Mesenchymal stem cell (in vitro differentiated cells and primary cell): Measurements from ENCODE around the gene TRIM52.

ENCODE experiments used
- DNase-seq: peaks from one replicate; pipeline ENCODE4 v3.0.0-alpha.2; 2013
- H2AFZ ChIP-seq: one replicate; pipeline ENCODE4 v1.6.1; 2013; ENCODE audit warnings: low read depth, mild to moderate bottlenecking, control low read depth, inconsistent platforms, low read length, moderate library complexity
- H2AK5ac ChIP-seq: 2 replicates; pipeline ENCODE4 v1.6.1; 2013; ENCODE audit warnings: low read length, moderate library complexity, mild to moderate bottlenecking, inconsistent platforms; ENCODE audit not compliant: severe bottlenecking
- H2BK120ac ChIP-seq: one replicate; pipeline ENCODE4 v1.6.1; 2013; ENCODE audit warnings: low read depth, mild to moderate bottlenecking, inconsistent platforms, low read length, moderate library complexity
- H2BK12ac ChIP-seq, 2 experiments: one replicate each; pipeline ENCODE4 v1.6.1; 2013; ENCODE audit warnings: inconsistent platforms in 2 of 2, low read length in 2 of 2, mild to moderate bottlenecking in 2 of 2, moderate library complexity in 2 of 2, control low read depth in 1 of 2
- H2BK15ac ChIP-seq: one replicate; pipeline ENCODE4 v1.6.1; 2013; ENCODE audit warnings: mild to moderate bottlenecking, low read depth, inconsistent platforms; ENCODE audit not compliant: poor library complexity, severe bottlenecking
- H2BK5ac ChIP-seq: 2 replicates; pipeline ENCODE4 v1.6.1; 2013; ENCODE audit warnings: low read depth, mild to moderate bottlenecking, low read length, control low read depth, inconsistent platforms; ENCODE audit not compliant: poor library complexity, severe bottlenecking
- H3K14ac ChIP-seq, 2 experiments: one replicate each; pipeline ENCODE4 v1.6.1; 2013; ENCODE audit warnings: inconsistent platforms in 2 of 2, low read length in 2 of 2, control low read depth in 1 of 2, mild to moderate bottlenecking in 1 of 2, moderate library complexity in 1 of 2
- H3K18ac ChIP-seq, 2 experiments: one replicate each; pipeline ENCODE4 v1.6.1; 2013; ENCODE audit warnings: inconsistent platforms in 2 of 2, low read length in 2 of 2, control low read depth in 1 of 2, low read depth in 1 of 2, mild to moderate bottlenecking in 1 of 2
- H3K23ac ChIP-seq, 2 experiments: one replicate each; pipeline ENCODE4 v1.6.1; 2013; ENCODE audit warnings: inconsistent platforms in 2 of 2, low read length in 2 of 2, mild to moderate bottlenecking in 2 of 2, moderate library complexity in 2 of 2, control low read depth in 1 of 2
- H3K27ac ChIP-seq: 2 replicates; pipeline ENCODE4 v1.5.1; 2013; ENCODE audit warnings: mild to moderate bottlenecking, moderate library complexity, low read length, control low read depth, inconsistent platforms; ENCODE audit not compliant: poor library complexity, severe bottlenecking
- H3K27me3 ChIP-seq, 2 experiments: 2 replicates each; pipeline versions ENCODE4 v1.6.1 to v1.7.0; 2013; ENCODE audit warnings: low read length in 2 of 2, mild to moderate bottlenecking in 2 of 2, moderate library complexity in 2 of 2, control low read depth in 1 of 2, inconsistent platforms in 1 of 2; ENCODE audit not compliant: control insufficient read depth in 1 of 2, insufficient read depth in 1 of 2
- H3K36me3 ChIP-seq, 2 experiments: 2 replicates each; pipeline versions ENCODE4 v1.6.1 to v1.7.0; 2013; ENCODE audit warnings: low read length in 2 of 2, control low read depth in 1 of 2, inconsistent platforms in 1 of 2, low read depth in 1 of 2, mild to moderate bottlenecking in 1 of 2; ENCODE audit not compliant: insufficient read depth in 2 of 2, control insufficient read depth in 1 of 2
- H3K4ac ChIP-seq, 2 experiments: one replicate each; pipeline ENCODE4 v1.6.1; 2013; ENCODE audit warnings: inconsistent platforms in 2 of 2, low read length in 2 of 2, mild to moderate bottlenecking in 2 of 2, moderate library complexity in 2 of 2, control low read depth in 1 of 2, low read depth in 1 of 2
- H3K4me1 ChIP-seq: 2 replicates; pipeline ENCODE4 v1.6.1; 2013; ENCODE audit warnings: low read depth, low read length, control low read depth; ENCODE audit not compliant: control insufficient read depth, insufficient read depth
- H3K4me2 ChIP-seq: 2 replicates; pipeline ENCODE4 v1.6.1; 2013; ENCODE audit warnings: low read length, mild to moderate bottlenecking, inconsistent platforms; ENCODE audit not compliant: poor library complexity, severe bottlenecking
- H3K4me3 ChIP-seq, 2 experiments: 2 replicates each; pipeline versions ENCODE4 v1.5.1 to v1.7.0; 2013; ENCODE audit warnings: low read length in 2 of 2, mild to moderate bottlenecking in 2 of 2, control low read depth in 1 of 2, low read depth in 1 of 2; ENCODE audit not compliant: insufficient read depth in 1 of 2
- H3K79me1 ChIP-seq: replicated peaks from 2 replicates; pipeline ENCODE4 v1.6.1; 2013; ENCODE audit warnings: mild to moderate bottlenecking, control low read depth, low read length, inconsistent platforms; ENCODE audit not compliant: poor library complexity, severe bottlenecking
- H3K9ac ChIP-seq: 2 replicates; pipeline ENCODE4 v1.7.0; 2013; ENCODE audit warnings: mild to moderate bottlenecking, low read length, moderate library complexity
- H3K9me3 ChIP-seq: 2 replicates; pipeline ENCODE4 v1.7.0; 2013; ENCODE audit warnings: mild to moderate bottlenecking, low read length; ENCODE audit not compliant: control insufficient read depth
- H4K8ac ChIP-seq: one replicate; pipeline ENCODE4 v1.6.1; 2013; ENCODE audit warnings: inconsistent platforms, mild to moderate bottlenecking, low read length, moderate library complexity
- H4K91ac ChIP-seq: one replicate; pipeline ENCODE4 v1.6.1; 2013; ENCODE audit warnings: mild to moderate bottlenecking, low read length, inconsistent platforms
- WGBS: methylation state at CpG from one replicate; pipeline ENCODE4 v1.1.7; 2013; ENCODE audit warnings: mixed read lengths; 5-methylcytosine and 5-hydroxymethylcytosine counted together

Gene TRIM52

GRCh38 chr5:181237729-181238385 lies 23.1 kb downstream of the TRIM52 start:
- H3K36me3 ChIP-seq: peaks cover 87 to 96% of the 10 kb centered on the region in 2 experiments
- no peak overlapping the region for H2BK15ac ChIP-seq
- H2AFZ ChIP-seq: no peak overlapping the region
- H3K27ac ChIP-seq: no peak overlapping the region
- no peak overlapping the region for H2BK5ac ChIP-seq
- no peak overlapping the region for H2BK12ac ChIP-seq
- peak overlapping the region; percentile 53 for H3K9ac ChIP-seq
- H3K9me3 ChIP-seq: no peaks in the 10 kb centered on the region
- H2BK120ac ChIP-seq: no peak overlapping the region
- peaks cover 18% of the 10 kb centered on the region for H3K4me1 ChIP-seq
- DNase-seq: no peak
- H4K8ac ChIP-seq: no peak overlapping the region
- H3K4ac ChIP-seq: no peak overlapping the region
- H3K4me2 ChIP-seq: no peak overlapping the region
- no peak overlapping the region for H3K18ac ChIP-seq
- H3K23ac ChIP-seq: no peak overlapping the region
- no peak overlapping the region for H3K4me3 ChIP-seq
- H3K14ac ChIP-seq: no peak overlapping the region
- no peak overlapping the region for H4K91ac ChIP-seq
- H3K27me3 ChIP-seq: no peaks in the 10 kb centered on the region
- H2AK5ac ChIP-seq: no peak overlapping the region
- H3K79me1 ChIP-seq: no peaks in the 10 kb centered on the region
- 96% methylated on average over 5 of the region's 5 CpGs for WGBS

GRCh38 chr5:181236954-181237641 lies 23.8 kb downstream of the TRIM52 start:
- Histone ChIP-seq H4K91ac (no peak overlapping the region), H3K79me1 (peaks cover 3% of the 10 kb centered on the region), H3K36me3 (peaks cover 90 to 97% of the 10 kb centered on the region in 2 experiments), H4K8ac (no peak overlapping the region), H2BK120ac (no peak overlapping the region), H3K27me3 (no peaks in the 10 kb centered on the region), H2BK12ac (no peak overlapping the region), H3K14ac (no peak overlapping the region), H3K23ac (no peak overlapping the region), H3K18ac (no peak overlapping the region), H3K4me1 (peaks cover 18% of the 10 kb centered on the region), H3K27ac (no peak overlapping the region), H3K4ac (no peak overlapping the region), H2AK5ac (no peak overlapping the region), H3K4me2 (no peak overlapping the region), H2BK15ac (no peak overlapping the region), H3K9ac (peak overlapping the region; percentile 53), H2BK5ac (no peak overlapping the region), H3K4me3 (no peak overlapping the region), H2AFZ (no peak overlapping the region), H3K9me3 (no peaks in the 10 kb centered on the region)
- WGBS: 96% methylated on average over 10 of the region's 10 CpGs
- no peak for DNase-seq

DNA sequence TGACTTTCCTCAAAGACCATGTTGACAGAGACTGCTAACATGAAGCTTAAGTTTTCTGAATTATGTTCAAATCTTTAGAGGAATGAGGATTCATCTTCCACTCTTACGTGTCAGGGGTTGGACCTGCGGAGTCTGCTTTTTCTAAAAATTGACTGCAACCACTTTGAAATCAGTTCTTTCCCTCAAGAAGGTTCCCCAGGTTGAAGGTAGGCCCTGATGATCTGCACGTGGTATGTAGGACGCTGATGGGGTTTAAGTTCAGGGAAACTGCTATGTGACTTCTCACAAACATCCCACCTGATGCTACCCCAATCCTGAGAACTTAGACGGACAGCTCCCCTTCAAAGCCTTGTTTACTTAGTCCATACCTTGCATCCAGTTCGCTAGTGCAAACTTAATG lies 24.5 kb downstream of the TRIM52 start:
- H3K36me3 ChIP-seq: peaks cover 87 to 97% of the 10 kb centered on the region in 2 experiments
- H3K4me3 ChIP-seq: no peak overlapping the region
- no peak overlapping the region for H2BK12ac ChIP-seq
- H3K27ac ChIP-seq: no peak overlapping the region
- no peak overlapping the region for H3K18ac ChIP-seq
- H3K27me3 ChIP-seq: no peaks in the 10 kb centered on the region
- H3K9me3 ChIP-seq: no peaks in the 10 kb centered on the region
- H4K91ac ChIP-seq: no peak overlapping the region
- no peak for DNase-seq
- H2BK120ac ChIP-seq: no peak overlapping the region
- WGBS: 96% methylated on average over 4 of the region's 6 CpGs
- H3K23ac ChIP-seq: no peak overlapping the region
- H3K4me1 ChIP-seq: peaks cover 12% of the 10 kb centered on the region
- H2BK15ac ChIP-seq: no peak overlapping the region
- no peak overlapping the region for H2AK5ac ChIP-seq
- no peak overlapping the region for H2AFZ ChIP-seq
- no peak overlapping the region for H3K14ac ChIP-seq
- no peak overlapping the region for H4K8ac ChIP-seq
- peaks cover 7% of the 10 kb centered on the region for H3K79me1 ChIP-seq
- no peak overlapping the region for H3K4ac ChIP-seq
- no peak overlapping the region for H2BK5ac ChIP-seq
- H3K9ac ChIP-seq: peak overlapping the region; percentile 12
- H3K4me2 ChIP-seq: no peak overlapping the region

DNA sequence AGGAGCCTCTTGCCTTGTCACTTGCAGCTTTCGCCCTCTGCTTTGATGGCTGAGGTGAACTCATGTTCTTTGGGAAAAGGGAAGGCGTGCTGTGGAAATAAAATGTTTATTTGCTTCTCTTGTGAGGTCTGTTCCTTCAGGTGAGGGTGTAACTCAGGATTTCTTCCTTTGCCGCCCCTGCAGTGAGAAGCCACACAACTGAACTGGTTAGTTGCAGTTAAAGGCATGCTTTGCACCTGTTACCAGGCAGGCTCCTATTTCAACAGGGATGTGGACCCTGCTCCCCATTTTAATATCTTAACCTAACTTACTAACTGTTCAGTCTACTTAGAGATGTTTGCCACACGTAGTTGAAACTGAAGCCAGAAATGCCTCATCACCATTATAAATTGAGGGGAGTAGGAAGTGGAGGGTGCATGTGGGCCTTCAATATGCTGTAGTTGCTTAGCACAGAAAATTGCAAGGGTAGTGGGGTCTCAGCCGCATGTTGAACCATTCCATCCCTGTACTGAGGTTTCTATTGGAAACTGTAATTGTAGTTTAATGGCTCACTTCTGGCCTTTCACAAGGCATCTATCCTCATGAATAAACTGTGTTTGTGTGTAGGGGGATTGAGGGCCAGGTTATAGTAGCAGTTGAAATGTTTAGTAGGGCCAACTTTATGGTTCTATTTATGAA lies 25.1 kb downstream of the TRIM52 start:
- no peak for DNase-seq
- H3K4me1 ChIP-seq: peaks cover 9% of the 10 kb centered on the region
- no peak overlapping the region for H4K91ac ChIP-seq
- no peak overlapping the region for H2BK12ac ChIP-seq
- H2BK15ac ChIP-seq: no peak overlapping the region
- no peak overlapping the region for H3K9ac ChIP-seq
- H2BK120ac ChIP-seq: no peak overlapping the region
- peaks cover 87 to 97% of the 10 kb centered on the region in 2 experiments for H3K36me3 ChIP-seq
- no peak overlapping the region for H3K27ac ChIP-seq
- H3K18ac ChIP-seq: no peak overlapping the region
- no peak overlapping the region for H3K23ac ChIP-seq
- H3K79me1 ChIP-seq: peaks cover 11% of the 10 kb centered on the region
- no peak overlapping the region for H2AFZ ChIP-seq
- no peak overlapping the region for H3K4ac ChIP-seq
- no peak overlapping the region for H4K8ac ChIP-seq
- H3K27me3 ChIP-seq: no peaks in the 10 kb centered on the region
- H3K9me3 ChIP-seq: no peaks in the 10 kb centered on the region
- WGBS: 97% methylated on average over 4 of the region's 5 CpGs
- H3K4me3 ChIP-seq: no peak overlapping the region
- H2AK5ac ChIP-seq: no peak overlapping the region
- no peak overlapping the region for H3K14ac ChIP-seq
- no peak overlapping the region for H3K4me2 ChIP-seq
- H2BK5ac ChIP-seq: no peak overlapping the region
